NCI-H2107 (cell line): ENCODE results near the gene ENTPD8.
A peak's percentile ranks its signal among the peaks of the same experiment; 100 is the strongest.
"Not testable (repeated sequence)": the region's sequence is repeated elsewhere in the genome, so short reads cannot be mapped to it uniquely, and the experiment has no call there.

Experiments used
- DNase-seq: peaks from one replicate; lab custom pipeline; 2025; lab: John Stamatoyannopoulos, UW

Gene ENTPD8

GRCh38 chr9:137411260-137411644 is 29.9 kb downstream of the ENTPD8 start:
- DNase-seq: no peak

GRCh38 chr9:137410891-137411249 is 30.3 kb downstream of the ENTPD8 start:
- DNase-seq: no peak

GRCh38 chr9:137410236-137410890 is 30.8 kb downstream of the ENTPD8 start:
- DNase-seq: not testable (repeated sequence)

- DNase-seq: no peak
Measured at GRCh38 chr9:137409515-137409914, 31.6 kb downstream of the ENTPD8 start.

DNA sequence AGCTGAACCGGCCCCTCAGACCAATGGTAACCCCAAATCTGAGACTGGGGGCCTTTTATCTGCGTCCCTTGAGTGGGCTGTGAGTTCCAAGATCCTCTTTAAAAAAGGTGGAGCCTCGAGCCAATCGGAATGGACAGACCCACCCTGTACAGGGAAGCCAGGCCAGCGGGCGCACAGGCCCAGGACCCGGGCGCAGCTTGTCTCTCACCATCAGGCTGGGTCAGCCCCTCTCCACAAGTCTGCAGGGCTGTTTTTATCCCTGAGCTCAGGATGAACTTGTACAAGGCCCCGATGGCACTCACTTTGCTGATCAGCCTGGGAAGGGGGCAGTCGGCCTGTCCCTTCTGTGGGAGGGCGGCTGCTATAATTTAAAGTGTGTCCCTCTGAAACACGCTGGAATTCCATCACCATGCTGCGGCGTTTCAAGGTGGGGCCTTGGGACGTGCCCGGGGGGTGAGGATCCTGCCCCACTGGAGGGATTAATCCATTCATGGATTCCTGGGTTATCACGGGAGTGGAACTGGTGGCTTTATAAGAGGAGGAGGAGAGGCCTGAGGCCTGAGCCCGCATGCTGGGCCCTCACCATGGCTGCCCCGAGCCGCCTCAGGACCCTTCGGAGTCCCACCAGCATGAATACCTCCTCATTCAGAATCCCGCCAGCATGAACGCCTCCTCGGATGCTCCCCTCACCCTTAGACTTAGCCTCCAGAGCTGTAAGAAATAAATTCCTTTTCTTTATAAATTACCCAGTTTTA is 32.3 kb downstream of the ENTPD8 start:
- no peak for DNase-seq

GRCh38 chr9:137407590-137408300 is 33.4 kb downstream of the ENTPD8 start:
- DNase-seq: no peak

DNA sequence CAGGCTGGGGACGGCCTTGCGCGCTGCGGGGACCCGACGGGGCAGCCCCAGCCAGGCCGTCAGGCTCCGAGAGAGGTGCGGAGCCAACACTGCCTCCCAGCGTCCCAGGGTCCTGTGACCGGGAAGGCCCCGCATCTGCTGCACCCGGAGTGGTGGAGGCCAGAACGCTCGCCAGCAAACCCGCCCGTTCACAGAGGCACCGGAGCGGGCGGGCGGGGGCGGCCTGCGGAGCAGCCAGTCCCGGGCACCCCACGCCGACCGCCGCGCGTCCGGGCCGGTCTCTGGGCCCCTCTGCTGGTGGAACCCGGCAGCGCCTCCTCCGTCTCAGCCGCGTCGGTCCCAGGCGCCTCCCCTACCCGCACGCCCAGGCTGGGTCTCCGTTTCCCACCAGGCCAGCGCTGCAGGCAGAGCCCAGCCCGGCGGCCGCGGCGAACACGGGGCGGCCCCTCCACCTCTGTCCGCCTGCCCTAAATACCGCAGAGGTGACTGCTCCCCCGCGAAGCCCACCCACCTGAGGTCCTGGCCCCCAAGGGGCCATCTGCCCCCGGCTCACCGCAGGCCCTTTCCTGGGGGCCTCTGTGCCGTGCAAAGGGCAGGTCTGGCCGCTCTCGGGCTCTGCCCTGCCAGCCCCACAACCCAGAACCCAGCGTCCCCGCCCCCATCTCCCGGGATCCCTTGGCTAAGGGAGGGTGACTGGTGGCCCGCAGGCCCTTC is 34.1 kb downstream of the ENTPD8 start:
- peak; percentile 45 for DNase-seq

- no peak for DNase-seq
Measured at GRCh38 chr9:137406085-137406760, 34.9 kb downstream of the ENTPD8 start.

- DNase-seq: no peak
Measured at GRCh38 chr9:137405677-137406081, 35.5 kb downstream of the ENTPD8 start.

DNA sequence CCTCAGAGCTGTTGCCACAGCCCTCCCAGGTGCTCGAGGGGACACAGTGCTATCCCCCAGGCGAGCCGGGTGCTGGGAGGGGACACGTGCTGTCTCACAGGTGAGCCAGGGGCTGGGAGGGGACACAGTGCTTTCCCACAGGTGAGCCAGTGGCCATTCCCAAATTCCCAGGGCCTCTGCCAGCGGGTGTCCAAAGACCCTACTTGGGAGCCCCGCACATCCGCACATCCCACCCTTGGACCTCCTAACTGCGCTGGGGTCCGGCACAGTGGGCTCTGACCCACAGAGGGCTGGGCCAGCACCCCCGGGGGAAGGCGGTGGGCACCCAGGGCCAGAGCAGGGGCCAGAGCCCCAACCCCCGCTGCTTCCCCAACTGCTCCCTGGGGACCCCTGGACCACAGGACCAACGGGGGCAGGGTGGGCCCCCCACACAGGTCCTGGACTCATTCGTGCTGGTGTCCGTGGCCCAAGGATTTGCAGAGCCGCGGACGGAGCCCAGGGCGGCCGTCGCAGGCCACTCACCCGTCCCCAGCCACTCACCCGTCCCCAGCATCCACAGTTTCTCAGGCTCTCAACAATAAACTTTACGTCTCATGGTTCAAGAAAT is 36.1 kb downstream of the ENTPD8 start:
- no peak for DNase-seq

GRCh38 chr9:137403269-137403668 is 37.9 kb downstream of the ENTPD8 start:
- DNase-seq: no peak

DNA sequence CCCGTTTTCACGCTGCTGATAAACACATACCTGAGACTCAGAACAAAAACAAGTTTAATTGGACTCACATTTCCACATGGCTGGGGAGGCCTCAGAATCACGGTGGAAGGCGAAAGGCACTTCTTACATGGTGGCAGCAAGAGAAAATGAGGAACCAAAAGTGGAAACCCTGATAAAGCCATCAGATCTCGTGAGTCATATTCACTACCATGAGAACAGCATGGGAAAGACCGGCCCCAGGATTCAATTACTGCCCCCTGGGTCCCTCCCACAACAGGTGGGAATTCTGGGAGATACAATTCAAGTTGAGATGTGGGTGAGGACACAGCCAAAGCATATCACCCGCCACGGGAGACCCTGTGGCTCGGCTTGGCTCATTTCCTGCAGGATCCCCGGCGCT is 38.4 kb downstream of the ENTPD8 start:
- DNase-seq: no peak

- no peak for DNase-seq
Measured at GRCh38 chr9:137398561-137399468, 42.3 kb downstream of the ENTPD8 start.

DNA sequence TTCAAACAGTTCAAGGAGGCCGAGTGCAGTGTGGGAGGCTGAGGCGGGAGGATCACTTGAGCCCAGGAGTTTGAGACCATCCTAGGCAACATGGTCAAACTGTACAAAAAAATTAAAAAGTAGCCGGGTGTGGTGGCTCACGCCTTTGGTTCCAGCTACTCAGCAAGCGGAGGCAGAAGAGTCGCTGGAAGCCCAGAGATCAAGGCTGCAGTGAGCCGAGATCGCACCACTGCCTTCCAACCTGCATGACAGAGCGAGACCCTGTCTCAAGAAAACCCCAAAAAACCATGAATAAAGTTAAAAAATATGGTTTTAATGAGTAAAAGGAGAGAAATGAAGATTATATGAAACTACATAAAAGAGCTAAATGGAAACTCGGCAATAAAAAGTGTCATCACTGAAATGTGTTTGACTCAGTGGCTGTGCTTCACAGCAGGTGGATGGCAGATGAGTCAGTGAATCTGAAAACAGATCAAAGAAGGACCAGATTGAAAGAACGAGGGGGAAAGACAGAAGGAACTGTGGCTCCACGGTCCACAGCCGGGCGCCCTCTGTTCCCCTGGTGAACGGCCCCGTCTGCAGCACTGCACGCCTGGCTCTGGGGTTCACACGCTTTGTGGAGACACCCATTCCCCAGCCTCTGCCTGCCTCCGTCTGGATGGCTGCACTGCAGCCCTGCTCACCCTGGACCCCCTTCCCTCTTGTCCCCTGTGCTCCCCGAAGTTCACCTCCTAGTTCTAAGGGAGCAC is 43.3 kb downstream of the ENTPD8 start:
- DNase-seq: no peak

- no peak for DNase-seq
Measured at GRCh38 chr9:137396634-137397367, 44.4 kb downstream of the ENTPD8 start.

- no peak for DNase-seq
Measured at GRCh38 chr9:137396227-137396626, 44.9 kb downstream of the ENTPD8 start.

GRCh38 chr9:137395666-137396010 is 45.5 kb downstream of the ENTPD8 start:
- DNase-seq: no peak

DNA sequence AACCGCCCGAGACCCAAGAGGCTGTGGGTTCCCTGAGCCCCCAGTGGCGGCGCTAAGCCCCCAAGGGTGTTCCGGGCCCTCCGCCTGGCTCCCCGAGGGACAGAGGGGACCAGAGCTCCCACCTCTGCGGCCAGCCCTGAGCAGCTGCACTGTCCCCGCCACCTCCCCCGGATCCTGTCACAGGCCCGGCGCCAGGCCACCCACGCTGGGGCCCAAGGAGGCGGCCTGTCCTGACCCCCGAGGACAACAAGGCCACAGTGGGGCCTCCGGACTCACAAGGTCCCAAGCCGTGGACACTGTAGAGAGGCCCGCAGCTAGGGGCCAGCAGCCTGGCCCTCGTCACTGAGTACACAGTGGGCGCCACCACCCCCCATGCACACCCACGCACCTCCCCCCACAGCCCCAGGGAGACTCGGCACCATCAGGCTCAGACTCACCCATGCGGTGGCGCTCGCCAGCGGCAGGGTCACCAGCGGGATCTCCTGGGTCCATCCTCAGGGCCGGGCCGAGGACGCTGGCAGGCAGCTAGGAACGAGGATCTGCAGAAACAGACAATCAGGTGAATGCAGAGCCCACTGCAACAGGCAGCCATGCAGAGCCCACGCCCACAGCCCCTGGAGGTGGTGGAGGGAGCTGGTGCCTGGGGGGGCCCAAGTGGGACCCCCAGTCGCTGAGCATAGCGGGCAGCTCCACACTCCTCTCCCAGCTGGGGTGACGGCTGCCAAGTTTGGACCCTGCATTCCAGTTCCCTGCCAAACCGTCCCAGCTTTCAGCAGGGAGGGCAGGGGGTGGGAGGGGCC is 46.1 kb downstream of the ENTPD8 start:
- no peak for DNase-seq
